ENCODE measurements around the gene KMT5C.

The KMT5C gene

GRCh38 chr19:55386493-55386971, 46.9 kb downstream of the KMT5C start:
- no peak for DNase-seq (ENCODE audit: low read depth)

DNA sequence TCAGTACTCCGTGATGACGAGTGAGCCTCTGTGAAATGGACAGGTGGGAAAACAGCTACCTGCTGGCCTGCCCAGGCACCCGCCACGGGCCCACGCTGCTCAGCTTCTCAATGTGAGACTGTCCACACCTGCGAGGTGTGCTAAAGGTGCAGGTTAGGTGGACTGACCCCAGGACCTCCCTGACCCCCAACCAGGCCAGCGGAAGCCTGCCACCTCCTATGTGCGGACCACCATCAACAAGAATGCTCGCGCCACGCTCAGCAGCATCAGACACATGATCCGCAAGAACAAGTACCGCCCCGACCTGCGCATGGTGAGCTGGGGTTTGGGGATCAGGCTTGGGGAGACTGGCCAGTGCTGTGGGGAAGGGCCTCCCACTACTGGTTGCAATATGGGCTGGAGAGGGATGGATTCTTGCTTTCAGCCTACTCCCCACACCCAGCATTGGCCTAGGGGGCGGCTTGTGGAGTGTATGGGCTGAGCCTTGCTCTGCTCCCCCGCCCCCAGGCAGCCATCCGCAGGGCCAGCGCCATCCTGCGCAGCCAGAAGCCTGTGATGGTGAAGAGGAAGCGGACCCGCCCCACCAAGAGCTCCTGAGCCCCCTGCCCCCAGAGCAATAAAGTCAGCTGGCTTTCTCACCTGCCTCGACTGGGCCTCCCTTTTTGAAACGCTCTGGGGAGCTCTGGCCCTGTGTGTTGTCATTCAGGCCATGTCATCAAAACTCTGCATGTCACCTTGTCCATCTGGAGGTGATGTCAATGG, 48.2 kb downstream of the KMT5C start:
- no peak for DNase-seq (ENCODE audit: low read depth)

GRCh38 chr19:55389386-55390317, 50.0 kb downstream of the KMT5C start:
- no peak for DNase-seq (ENCODE audit: low read depth)

DNA sequence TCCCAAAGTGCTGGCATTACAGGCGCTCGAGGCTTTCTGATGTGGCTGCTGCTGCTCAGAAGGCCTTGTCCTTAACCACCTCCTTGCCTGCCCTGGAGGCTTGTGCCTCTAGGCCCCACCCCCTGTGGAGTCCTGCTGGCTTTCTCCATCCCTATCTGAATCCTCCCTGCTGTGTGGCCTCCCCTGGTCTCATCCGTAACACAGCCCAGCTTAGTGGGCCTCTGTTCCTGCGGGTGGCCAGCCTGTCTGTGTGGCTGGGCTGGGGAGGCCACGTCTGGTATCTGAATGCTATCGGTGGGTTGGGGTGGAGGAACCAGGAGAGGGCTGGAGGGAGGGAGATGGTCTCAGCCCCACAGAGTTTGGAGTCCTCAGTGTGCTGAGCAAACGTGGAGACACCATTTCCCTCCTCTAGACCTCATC, 50.8 kb downstream of the KMT5C start:
- no peak for DNase-seq (ENCODE audit: low read depth)

DNA sequence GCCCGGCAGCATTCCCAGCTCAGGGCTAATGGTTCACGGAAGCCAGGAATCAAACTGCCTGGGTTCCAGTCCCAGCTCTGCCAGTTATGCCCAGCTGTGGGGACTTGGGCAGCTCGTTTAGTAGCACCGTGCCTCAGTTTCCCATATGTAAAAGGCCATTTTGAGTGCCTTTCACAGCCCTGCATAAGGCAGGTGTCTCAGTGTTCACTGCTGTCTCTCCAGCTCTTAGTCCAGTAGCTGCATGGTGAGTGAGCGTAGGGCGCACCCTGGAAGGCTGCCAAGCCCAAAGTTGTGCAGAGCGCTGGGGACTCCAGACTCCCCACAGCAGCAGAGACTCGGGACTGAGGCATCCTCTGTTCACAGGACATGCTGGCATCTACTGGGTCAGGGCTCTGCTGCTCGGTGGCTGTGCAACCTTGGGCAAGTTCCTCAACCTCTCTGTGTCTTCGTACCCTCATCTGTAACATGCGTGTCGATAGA, 51.6 kb downstream of the KMT5C start:
- DNase-seq (ENCODE audit: low read depth): no peak

- no peak for DNase-seq (ENCODE audit: low read depth)
Measured at GRCh38 chr19:55391702-55392615, 52.3 kb downstream of the KMT5C start.

DNA sequence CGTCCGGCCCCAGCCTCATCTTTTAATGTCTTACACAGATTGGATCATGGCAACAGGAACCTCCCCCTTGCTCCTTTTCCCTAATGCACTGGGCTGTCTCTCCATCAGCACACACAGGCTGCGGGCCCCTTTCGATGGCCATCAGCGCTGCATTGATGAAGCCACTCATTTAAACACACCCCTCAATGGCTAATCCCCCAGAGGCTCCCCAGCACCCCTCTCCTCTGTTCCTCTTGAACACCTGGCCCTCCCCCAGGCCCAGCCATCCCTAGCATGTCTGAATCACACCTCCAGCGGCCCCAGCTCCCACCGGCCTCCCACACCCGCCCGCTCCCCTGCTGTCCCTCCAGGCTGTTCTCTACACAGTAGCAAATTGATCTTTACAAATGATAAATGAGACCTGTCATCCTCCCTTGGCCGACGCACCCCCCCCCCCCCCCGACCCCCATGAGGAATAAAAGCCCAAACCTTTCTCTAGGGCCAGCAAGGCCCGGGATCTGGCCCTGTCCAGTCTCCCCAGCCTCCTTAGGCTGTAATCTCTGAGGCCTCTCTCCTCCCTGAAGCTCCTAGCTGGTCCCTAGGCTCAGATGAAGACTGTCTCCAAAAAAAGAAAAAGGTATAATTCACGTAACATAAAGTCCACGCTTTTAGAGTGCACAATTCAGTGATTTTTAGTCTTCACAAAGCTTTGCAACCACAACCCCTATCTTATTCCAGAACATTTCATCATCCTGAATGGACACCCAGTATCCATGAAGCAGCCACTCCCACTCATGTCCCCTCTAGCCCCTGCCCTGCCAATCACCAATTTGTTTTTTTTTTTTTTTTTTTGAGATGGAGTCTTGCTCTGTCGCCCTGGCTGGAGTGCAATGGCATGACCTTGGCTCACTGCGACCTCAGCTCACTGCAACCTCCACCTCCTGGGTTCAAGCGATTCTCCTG, 53.4 kb downstream of the KMT5C start:
- no peak for DNase-seq (ENCODE audit: low read depth)

All from T-helper 22 cell (primary cell).